Measurements from ENCODE around the gene DPEP2. TPM values are rescaled to one million over a fixed set of nuclear protein-coding genes. Genes with fewer than 3 reads are reported as not detected.
"Not testable (repeated sequence)": the region's sequence is repeated elsewhere in the genome, so short reads cannot be mapped to it uniquely, and the experiment has no call there.

Gene DPEP2
- total RNA-seq, 1 donor from 2014 or later, result 12.1 TPM

DNA sequence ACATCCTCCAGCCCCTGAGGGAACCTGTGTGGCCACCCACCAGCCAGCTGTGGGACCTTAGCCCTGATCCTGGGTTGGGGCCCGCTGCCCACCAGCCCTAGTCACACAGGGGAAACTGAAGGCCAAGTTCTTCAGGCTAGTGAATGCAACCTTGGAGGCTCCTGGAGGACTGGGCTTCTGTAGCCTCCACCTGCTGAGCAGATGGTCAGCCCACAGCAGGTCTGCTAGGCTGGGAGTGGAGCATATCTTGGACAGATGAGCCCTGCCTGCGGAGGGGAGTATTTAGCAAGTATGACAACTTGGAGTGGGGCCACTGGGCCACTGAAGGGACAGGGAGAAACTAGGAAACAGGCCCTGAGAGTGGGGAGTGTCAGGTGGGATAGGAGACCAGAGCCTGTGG lies 23.1 kb downstream of the DPEP2 start:
- no peak for DNase-seq

DNA sequence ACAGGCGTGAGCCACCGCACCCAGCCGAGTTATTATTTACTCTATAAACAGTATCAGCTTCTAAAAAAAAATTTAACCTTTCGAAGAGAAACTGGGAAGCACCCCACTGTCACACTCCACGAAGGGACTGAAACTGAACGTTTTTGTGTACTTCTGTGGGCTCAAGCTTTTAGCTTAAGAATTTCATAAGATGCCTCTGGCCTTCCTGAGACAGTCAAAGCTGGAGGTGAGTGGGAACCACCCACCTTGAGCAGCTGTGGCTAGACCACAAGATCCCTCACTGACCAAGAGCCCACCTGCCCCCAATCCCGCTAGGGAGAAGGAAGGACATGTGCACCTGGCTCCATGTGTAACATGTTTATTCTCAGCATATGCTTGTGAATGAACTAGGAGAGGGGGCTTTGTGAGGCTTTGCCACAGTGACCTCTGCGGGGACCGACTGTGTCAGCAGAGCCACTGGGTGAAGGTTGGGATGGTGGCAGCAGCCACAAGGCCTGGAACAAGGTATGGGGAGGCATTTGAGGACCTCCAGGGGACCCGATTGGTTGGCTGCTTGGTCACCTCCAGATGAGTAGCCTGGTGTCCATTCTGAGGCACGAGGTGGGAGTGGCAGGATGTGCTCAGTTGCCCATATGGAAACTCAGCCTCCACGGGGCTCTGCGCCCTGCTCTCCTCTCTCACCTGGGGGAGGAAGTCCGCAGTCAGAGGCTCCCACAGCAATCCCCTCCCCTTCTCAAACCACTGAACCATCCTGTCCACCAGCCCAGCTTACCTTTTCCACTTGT lies 23.8 kb downstream of the DPEP2 start:
- no peak for DNase-seq

DNA sequence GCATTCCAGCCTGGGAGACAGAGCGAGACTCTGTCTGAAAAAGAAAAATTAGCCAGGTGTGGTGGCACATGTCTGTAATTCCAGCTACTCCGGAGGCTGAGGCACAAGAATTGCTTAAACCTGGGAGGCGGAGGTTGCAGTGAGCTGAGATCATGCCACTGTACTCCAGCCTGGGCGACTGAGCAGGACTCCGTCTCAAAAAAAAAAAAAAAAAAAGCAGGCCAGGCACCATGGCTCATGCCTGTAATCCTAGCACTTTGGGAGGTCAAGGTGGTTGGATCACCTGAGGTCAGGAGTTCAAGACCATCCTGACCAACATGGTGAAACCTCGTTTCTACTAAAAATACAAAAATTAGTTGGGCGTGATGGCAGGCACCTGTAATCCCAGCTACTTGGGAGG lies 27.0 kb downstream of the DPEP2 start:
- not testable (repeated sequence) for DNase-seq

DNA sequence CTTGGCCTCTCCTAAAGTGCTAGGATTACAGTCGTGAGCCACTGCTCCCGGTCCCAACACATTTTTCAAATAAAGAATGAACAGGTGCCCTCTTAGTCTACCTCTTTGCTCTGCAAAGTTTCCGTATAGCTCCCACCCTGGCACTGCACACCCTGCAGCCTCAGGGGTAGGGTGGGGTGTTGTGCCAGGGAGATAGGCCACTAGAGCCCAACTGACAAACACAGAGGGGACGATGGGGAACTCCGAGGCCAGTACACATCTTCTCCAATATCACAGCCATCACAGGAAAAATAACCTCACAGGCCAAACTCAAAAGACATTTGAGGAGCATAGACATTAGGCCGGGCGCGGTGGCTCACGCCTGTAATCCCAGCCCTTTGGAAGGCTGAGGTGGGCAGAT lies 28.2 kb downstream of the DPEP2 start:
- no peak for DNase-seq

DNA sequence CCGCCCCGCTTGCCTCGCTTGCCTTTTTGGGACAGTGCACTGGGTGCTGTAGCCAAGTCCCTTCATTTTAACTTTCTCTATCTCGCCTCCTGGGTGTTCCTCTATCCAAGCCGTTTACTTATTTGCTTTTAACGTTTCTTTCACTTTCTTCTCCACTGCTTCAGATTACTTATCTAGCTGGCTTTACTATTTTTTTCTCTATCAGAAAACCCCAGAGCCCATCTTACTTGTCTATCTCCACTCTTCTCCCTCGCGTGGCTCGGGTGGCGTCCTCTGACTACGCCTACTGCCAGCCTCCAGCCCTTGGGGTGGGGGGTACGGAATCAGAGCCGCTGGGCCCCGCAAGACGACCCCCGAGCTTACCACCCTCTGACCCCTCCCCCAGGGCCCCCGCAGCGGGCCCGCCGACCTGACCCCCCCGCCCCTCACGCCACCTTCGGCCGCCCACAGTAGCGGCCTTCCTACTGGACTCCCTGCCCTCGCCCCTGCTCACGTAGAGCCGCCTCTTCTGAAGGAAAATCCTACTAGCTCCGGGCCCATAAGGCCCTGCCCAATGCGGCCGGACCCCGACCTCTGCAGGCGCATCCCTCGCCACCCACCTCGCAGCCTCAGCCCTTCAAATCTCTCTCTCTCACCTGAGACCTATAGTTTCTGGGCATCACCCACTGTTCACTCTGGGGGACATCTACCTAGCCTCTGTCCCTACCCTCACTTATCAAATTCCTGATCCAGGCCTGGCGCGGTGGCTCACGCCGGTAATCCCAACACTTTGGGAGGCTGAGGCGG lies 29.8 kb downstream of the DPEP2 start:
- DNase-seq, result no peak

DNA sequence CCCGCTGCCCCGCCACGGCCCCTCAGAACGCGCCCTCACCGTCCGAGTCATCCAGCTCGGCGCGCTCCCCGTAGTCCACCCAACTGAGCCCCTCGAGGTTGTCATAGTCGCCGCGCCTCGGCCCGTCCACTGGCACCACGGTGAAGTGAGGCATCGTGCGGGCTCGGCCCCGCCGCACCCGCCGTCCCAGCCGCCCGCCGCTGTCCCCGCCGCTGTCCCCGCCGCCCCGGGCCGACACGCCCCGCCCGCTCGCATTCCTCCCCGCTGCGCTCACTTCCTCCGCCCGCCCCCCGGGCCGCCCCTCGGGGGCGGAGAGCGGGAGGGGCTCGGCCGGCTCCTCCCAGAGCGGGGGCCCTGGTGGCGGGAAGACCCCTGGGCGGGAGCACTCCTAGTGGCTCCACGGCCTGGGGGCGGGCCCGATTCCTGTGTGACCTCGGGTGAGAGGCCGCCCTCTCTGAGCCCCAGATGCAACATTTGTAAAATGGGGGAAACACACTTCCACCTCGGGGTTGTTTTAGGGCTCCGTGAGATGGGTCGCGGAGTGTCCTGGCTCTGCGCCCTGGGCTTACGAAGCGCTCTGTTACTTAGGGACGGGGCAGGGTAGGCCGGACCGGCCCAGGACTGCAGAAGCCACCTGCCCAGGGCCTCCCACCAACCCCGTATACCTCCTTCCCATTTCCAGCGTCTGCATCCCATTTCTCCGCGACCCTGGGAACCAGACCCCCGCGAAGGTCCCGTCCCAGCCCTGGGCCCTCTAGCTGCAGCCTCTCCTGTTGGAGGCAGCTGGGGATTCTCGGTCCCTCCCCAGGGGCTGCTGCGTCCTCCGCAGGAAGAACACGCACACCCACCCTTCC lies 30.7 kb downstream of the DPEP2 start, which contains the start of gene SLC12A4:
SLC12A4 (minus strand) TSS at position 238 of the 854 bp plus-strand sequence; CDS start at position 154, 84 bp downstream.
- peak; percentile 96 for DNase-seq

DNA sequence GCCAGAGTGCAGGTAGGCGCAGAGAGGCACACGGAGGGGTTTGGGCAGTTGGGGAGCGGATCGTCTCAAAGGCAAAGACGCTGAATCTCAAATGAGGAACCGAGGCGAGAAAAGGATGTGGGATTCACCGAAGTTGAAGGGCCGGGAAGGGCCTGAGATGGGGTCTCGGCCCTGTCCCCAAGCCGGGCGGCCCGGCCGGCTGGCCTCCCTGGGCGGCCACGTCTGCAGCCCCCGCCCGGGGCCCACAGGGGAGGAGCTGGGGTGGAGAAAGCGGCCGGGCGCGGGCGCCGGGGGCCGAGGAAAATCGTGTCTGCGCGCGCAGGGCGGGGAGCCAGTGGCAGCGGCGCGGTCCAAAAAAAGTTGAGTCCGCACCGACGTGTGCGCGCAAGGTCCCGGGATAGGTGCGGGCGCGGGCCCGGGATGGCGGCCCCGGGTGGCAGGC lies 31.3 kb downstream of the DPEP2 start:
- peak; percentile 77 for DNase-seq

DNA sequence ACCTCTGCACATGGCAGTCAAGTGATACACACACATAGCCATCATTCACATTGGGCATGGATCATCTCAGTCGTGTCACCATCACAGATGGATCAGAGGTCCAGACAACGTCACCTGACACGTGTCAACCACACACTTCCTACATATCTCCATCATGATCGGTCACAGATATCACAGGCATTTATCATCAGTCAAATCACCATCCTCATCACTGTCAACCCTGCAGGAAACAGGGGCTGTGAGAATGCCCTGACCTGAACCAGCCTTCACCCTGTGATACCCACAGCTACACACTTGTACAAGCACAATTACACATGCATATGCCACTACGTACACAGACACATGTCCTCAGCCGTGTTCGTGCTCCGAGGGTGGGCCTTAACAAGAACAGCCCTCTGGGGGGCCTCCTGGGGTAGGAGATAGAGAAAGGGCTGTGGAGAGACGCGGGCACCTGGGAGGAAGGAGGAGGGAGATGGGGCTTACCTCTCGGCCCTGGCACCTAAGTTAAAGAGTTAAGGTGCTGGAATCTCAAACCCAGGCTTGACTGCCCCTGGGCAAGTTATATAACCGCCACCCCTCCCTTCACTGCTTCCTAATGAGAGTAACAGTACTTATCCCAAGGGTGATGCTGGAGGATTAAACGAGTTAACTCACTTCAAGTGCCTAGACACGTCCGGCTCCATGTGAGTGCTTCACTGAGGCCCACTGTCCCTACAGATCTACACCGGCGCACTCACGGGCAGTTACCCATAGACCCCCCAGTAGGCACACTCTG lies 31.9 kb downstream of the DPEP2 start:
- peak; percentile 33 for DNase-seq

DNA sequence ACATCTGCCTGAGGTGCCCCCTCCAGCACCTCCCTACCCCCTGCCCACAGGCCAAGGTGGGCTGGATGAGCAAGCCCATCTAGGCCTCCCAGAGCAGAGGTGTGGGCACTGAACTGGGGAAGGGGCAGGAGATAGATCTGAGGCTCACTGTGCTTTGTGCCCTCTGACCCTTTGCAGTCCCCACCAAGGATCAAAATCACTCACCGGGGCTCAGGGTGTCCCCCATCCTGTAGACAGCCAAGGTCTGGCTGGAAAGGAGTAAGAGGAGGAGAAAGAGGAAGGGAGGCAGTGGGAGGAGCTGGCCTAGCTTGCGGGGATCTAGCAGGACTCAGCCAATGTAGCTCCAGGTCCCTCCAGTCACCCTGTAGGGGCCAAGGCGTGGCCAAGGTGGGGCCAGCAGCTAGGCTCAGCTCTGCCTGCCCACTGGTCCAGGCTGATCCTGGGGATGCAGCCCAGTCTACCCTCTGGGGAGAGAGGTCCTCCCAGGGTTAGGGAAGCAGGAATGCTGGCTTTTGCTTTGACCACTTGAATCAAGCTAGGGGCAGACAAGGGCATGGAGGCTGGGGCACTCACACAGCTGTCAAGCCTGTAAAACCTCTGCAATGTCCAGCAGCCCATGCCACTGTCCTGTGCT lies 32.6 kb downstream of the DPEP2 start:
- DNase-seq, result no peak

DNA sequence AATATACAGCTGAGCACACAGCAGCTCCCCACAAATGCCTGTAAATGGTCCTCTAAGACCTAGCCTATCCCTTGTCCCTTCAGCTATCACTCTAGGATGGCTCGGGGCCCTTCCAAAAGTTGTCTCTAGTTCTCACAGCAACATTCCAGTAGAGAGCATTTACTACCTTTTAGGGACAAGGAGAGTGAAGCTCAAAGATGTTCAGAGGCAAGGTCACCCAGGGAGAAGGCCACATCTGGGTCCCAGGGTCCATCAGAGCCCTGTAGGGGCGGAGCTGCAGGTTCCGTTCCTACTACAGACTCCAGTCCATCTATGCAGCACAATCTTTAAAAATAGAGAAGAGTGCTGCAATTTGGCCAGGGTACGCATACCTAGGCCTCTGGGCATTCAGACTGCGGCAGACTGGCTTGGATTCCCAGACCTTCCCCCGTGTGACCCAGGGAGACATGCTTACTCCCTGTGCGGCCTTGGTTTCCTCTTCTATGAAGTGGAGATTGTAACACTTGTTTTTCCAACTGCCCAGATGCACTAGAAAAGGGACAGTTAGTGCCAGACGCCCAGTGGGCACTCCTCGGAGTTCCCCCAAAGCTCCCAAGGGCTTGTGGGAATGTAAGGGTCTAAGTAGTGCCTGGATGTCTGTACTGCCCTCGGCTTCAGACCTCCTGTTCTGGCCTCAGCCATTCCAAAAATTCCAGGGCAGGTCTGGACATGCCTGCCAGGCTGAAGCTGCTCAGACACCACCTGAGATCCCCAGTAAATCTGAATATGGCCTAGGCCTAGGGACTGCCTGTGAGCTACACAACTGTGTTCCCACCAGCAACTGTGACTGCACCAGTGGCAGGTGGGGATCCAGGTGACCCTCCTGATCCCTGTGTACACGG lies 33.4 kb downstream of the DPEP2 start:
- no peak for DNase-seq

DNA sequence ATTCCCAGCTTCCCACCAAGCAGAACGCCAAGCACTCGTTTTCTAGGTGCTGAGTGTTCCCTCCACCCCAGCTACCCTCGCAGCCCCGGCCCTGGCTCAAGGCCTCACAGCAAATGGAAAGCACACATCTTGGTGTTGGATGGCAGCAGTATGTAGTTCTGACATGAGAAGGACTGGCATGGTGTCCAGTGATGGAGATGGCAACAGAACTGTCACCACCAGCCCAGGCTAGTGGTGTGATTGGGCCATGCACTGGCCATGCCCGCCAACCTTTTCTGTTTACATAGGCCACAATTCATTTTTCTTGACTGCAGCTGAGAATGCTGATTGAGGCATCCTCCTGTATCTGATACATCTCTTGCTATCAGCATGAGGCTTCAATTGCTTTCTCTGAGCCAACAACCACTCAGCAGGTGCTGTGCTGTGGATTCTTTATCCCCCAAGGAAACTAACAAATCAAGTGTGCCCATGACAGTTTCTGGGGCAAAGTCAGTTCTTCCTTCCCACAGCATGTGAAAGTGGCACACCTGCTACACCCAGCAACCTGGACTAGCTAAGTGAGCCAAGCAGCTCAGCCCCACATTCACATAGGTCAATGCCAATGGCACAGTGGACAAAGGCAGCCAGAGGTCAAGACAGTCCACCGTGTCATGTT lies 34.7 kb downstream of the DPEP2 start:
- no peak for DNase-seq

DNA sequence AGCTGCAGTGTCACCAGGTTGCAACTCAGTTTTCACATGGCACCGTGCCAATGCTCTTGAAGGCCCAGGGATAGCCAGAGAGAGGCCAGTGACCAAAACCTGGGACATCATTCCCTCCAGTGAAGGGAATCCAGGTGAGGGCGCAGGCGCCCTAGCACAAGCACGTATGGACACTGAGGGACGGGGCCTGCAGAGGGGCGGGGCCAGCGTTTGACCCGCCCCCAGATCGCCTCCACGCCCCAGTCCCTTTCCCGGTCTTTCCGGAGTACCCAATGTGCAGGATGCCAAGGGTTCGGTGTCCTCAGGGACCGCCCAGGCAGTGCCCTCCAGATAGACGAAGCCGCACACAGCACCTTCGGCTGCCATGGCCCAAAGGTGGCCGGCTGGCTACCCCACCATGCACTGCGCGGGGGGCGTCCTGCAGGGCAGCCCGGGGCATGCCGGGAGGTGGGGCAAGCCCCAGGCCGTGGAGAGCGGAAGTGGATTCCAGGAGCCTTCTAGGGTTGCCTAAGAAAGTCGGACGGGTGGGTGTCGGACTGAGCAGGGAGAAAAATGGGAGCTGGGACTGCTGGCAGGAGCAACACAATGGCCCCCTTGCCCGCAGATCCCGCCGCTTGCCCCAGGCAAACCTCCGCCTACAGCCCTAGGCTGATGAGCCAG lies 35.5 kb downstream of the DPEP2 start:
- DNase-seq, result peak; percentile 54

DNA sequence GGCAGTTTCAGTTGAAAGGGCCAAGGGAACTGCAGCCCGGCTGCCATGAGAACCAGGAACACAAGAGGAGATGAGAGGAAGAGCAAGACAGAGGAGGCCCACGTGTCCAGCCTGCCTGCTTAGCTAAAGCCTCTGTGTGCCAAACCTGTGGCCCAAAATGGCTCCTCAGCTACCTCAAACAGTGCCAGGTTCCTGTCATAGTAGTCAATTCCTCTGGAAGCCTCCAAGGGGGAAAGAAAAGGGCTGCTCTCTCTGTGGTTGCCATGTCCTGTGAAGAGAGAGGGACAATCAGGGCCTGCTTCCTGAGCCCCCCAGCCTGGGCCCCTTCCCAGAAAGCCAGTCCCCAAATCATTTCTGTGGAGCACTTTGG lies 36.0 kb downstream of the DPEP2 start:
- DNase-seq, result no peak

DNA sequence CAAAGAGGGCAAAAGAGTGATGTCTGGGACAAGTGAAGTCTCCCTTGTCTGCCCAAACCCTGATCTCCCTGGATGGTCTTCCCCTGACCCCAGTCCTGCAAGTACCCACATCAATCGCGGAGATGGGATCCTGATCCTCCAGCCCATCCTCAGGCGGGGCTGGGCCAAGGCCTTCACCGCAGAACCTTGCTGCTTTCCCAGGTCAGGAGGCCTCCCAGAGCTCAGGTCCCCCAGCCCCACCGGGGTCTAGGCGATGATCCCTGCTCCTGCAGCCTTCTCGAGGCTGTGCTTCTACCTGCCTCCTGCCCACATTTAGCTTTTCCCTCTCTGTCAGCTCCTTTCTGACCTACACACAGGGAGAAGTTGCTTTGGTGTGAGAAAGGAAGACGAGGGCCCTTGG lies 37.1 kb downstream of the DPEP2 start:
- no peak for DNase-seq

DNA sequence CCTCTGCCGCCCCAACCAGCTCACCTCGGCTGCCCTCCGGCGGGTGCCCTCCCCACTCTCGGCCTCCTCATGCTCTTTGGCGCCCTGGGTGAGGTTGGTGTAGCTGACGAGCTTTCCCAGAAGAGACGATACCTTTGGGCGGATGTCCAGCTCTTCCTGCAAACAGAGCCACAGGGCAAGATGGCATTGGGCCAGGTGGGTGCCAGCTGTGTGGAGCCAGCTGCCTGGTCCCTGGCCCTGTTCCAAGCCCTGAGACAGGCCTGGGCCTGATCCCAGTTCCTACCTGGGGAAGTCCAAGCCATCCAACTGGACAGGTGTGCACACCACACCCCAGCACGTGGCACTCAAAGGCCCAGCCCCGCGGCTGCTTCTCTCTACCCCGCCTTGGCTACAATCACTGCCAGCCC lies 37.7 kb downstream of the DPEP2 start:
- DNase-seq, result peak; percentile 66

DNA sequence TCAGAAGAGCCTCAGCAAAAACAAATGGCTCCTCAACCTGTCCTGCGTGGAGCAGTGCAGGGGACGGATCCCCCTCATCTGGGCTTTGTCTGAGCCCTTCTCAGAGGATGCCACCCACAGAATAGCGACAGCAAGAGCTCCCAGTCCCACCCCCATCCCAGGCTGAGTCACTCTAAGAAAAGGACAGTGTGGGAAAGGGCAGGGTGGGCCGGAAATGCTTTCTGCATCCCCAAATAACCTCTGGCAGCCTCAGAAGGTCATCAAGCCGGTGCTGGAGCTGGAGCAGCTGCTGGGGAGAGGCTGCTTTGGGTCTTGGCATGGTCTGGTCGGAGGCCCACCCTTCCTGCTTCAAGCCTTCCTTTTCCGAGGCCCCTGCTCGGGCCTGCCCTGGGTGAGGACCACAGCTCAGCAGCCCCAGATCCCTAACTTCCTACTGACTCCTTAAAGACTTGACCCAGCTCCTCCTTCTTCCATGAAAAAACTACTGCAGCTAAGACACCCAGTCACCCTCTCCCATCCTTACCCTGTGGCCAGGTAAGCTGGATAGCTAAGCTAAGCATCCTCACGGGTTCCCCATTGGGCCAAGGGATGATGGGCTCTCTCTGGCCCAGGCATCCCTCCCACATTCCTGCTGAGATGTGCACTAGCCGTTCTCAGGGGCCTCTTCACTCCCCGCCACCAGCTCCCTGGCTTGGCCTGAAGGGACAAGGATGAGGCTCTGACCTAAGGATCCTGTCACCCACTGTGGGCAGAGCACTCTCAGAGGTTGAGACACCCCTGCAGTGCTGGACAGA lies 39.6 kb downstream of the DPEP2 start:
- no peak for DNase-seq

DNA sequence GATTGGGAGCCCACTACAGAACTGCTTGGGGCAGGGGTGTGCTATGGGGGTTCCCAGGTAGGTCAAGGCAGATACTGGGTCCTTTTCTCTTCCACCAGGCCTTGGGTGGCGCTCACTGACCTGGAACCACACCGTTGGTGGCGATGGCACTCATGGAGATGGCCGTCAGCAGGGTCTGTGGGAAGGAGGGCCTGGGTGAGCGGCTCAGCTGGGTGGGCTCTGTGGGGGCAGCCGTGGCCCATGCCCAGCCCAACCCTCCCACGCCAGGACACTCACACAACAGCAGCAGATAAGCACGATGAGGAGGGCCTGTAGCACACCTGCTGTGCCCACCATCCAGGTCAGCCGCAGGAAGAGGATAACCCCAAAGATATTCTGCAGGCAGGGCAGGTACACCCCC lies 41.7 kb downstream of the DPEP2 start:
- DNase-seq, result no peak
